Fibroblast of the aortic adventitia (primary cell): ENCODE data around the gene FBXO30. TPM values are rescaled to one million over a fixed set of nuclear protein-coding genes. Genes with fewer than 3 reads are reported as not detected.
A peak's percentile ranks its signal among the peaks of the same experiment; 100 is the strongest.

Experiments
- DNase-seq: peaks from one replicate; pipeline ENCODE4 v3.0.0-alpha.2; 2010; ENCODE audit warnings: low read depth
- H3K4me3 ChIP-seq: 2 replicates; pipeline ENCODE4 v1.5.1; 2011; ENCODE audit warnings: low read depth, mild to moderate bottlenecking, control low read depth, low read length, moderate library complexity
- CTCF ChIP-seq: IDR thresholded peaks from 2 replicates; pipeline ENCODE4 v1.5.1; 2011; ENCODE audit warnings: mild to moderate bottlenecking, low read length, control low read depth, inconsistent platforms; ENCODE audit not compliant: insufficient read depth
- total RNA-seq: library from RNA; depleted of rRNA; stranded (reverse); fragments of >200 nt; gene quantifications from 2 replicates; pipeline ENCODE4 v1.2.3, GENCODE V29; 2012; ENCODE audit warnings: low replicate concordance

Gene FBXO30
- total RNA-seq, 1 donor, result 14.0 TPM

DNA sequence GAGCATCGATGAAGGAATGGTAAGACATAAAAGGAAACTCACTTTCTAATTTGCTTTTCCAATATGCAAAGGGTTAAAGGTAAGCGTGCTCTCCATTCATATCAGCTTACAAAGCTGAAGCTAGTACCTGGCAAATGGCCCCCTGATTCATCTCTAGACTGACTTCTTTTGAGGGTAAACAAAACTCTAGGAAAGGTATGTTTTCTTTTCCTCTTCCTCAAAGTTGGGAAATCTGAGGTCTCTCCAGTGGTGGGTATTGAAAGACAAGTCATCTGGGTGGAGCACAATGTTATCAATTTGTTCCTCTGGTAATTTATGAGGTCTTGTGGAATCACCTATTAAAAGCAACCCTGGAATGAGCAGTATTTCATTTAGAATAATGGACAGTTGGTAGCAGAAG lies 7.9 kb upstream of the FBXO30 start:
- H3K4me3 ChIP-seq, result no peak overlapping the region
- TF ChIP-seq CTCF, result no peak
- no peak for DNase-seq

DNA sequence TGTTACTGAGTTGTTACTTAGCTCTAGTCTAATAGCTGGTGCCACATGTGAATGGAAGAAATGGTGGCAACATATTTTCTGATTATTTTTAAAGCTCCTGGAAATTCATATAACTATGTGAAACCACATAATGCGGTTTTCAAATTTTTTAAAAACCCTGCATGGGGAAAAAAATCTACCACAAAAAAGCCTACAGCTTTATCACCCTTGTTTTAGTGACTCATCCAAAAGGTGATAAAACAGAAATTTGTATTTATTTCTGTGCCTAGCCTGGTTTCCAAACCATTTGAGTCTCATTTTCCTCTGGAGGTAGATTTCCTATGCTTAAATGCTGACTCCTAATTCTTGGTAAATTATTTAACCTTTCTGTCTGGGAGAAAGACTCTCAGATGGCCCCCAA lies 5.4 kb upstream of the FBXO30 start:
- TF ChIP-seq CTCF, result no peak
- no peak for DNase-seq
- no peak overlapping the region for H3K4me3 ChIP-seq

DNA sequence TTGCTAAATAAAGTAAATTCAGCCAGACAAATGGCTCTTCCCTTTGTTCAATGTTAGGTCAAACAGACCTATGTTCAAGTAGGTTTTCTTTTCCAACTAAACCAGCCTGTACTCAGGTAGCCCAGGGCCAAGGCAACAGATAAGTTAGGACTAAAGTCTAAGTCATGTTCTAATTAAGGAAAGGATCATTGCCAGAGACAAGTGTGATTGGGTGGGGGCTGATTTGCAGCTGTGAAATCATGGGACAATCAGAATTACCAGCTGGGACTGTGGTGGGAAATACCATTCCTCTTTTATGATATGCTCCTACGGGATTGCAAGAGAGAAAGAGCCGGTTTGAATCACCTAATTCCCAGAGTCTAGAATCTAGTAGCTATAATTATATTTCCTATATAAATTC lies 4.2 kb upstream of the FBXO30 start:
- no peak for DNase-seq
- no peak for TF ChIP-seq CTCF
- H3K4me3 ChIP-seq, result no peak overlapping the region

DNA sequence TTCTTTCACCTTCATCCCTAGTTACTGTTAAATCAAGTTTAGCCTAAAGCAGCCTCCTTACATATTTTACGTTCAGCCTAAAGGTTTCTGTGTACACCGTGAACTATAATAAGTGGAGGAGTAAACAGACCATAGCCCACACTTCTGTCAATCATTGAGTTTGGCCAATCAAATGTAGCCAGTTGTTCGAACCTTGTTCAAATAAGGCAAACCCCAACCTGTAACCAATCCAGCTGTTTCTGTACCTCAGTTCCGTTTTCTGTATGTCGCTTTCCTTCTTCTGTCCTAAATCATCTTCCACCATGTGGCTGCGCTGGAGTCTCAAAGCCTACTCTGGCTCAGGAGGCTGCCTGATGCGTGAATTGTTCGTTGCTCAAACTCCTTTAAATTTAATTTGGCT lies 1.8 kb upstream of the FBXO30 start:
- no peak for DNase-seq
- no peak overlapping the region for H3K4me3 ChIP-seq
- TF ChIP-seq CTCF, result no peak

GRCh38 chr6:145815309-145816274 lies 997 bp upstream of the FBXO30 start:
- TF ChIP-seq CTCF, result no peak
- no peak for DNase-seq

DNA sequence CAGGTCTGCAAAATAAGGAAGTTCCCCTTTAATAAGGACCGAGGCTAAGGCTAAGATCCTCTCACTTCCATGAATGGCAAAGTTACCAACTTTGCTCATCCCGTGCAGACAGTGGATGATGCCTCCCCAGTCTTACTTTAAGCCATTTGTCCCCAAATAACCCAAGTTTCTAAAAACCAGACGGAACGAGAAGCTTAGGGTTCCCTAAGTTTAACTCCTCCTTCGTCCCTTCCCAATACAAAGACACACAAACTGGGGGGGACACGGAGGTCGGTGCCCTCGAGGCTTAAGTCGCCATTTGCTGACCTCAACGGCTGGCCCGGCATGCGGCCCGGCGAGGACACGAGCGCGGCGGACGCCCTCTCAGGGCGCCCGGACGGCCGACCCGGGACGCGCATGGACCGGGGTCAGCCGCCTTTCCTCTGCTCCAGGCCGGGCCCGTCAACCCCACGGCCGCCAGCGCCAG lies 527 bp downstream of the FBXO30 start:
- TF ChIP-seq CTCF, result no peak
- peak overlapping the region; percentile 86 for H3K4me3 ChIP-seq
- no peak for DNase-seq

More at GRCh38 chr6:145815309-145816274, 997 bp upstream of the FBXO30 start:
- peak overlapping the region; percentile 81 for H3K4me3 ChIP-seq
